K562 (cell line): ENCODE results near the gene MARCHF9. TPM values are rescaled to one million over a fixed set of nuclear protein-coding genes. Genes with fewer than 3 reads are reported as not detected.

Source experiments
- DMBX1 ChIP-seq: fragments of 250-450 bp; sonication (Bioruptor Pico); IDR thresholded peaks from 2 replicates; pipeline ENCODE4 v1.8.0; 2022; ENCODE audit warnings: inconsistent platforms, mild to moderate bottlenecking, moderate library complexity, borderline replicate concordance
- GABPA ChIP-seq: fragments of 200-800 bp; sonication (Bioruptor generic); conservative IDR thresholded peaks from 2 replicates; pipeline ENCODE4 v1.6.1; 2016; ENCODE audit warnings: low read depth, missing genetic modification characterization, missing compliant biosample characterization
- GATAD2B ChIP-seq: fragments of 450-650 bp; IDR thresholded peaks from 2 replicates; pipeline ENCODE4 v1.6.1; 2017; ENCODE audit warnings: mild to moderate bottlenecking, borderline replicate concordance
- HEY1 ChIP-seq: fragments of 250-450 bp; sonication (Bioruptor Pico); IDR thresholded peaks from 2 replicates; pipeline ENCODE4 v1.5.0; 2020; ENCODE audit warnings: mild to moderate bottlenecking, moderate library complexity, borderline replicate concordance
- STAT5B ChIP-seq: fragments of 250-450 bp; sonication (Bioruptor Pico); IDR thresholded peaks from 2 replicates; pipeline ENCODE4 v1.8.0; 2021; ENCODE audit warnings: mild to moderate bottlenecking, inconsistent platforms
- TAF15 ChIP-seq: fragments of 200-400 bp; formaldehyde crosslinking; IDR thresholded peaks from 2 replicates; pipeline ENCODE4 v1.6.1; 2017; ENCODE audit warnings: mild to moderate bottlenecking, low read depth, low read length, moderate library complexity
- ZBTB1 ChIP-seq: sonication (generic); formaldehyde crosslinking; IDR thresholded peaks from 2 replicates; pipeline ENCODE4 v1.8.1; 2023; ENCODE audit warnings: missing genetic modification reagents, low read depth, mild to moderate bottlenecking, borderline replicate concordance
- polyA plus RNA-seq, 8 experiments: library from polyadenylated mRNA; depleted of rRNA in 4 of 8; stranded (reverse) in 5 of 8; unstranded in 3 of 8; fragments of >200 nt; fragmentation: Nextera tagmentation in 2 of 8; fragmentation: Illumina TruSeq in 1 of 8; extraction: Ambion mirVana in 2 of 8; extraction: Trizol in 1 of 8; gene quantifications; 2 replicates each; pipeline versions ENCODE4 v1.2.1 to v1.2.3, GENCODE V29; 2011 to 2014; ENCODE audit warnings: inconsistent platforms in 1 of 8, missing spikeins in 1 of 8
- total RNA-seq, 7 experiments: library from RNA; depleted of rRNA in 6 of 7; stranded (reverse); fragments of >200 nt in 6 of 7; fragmentation: Illumina TruSeq in 2 of 7; extraction: Trizol in 2 of 7; gene quantifications; 2 replicates each; pipeline versions ENCODE4 v1.2.1 to v1.2.3, GENCODE V29; 2011 to 2021; ENCODE audit warnings: low replicate concordance in 1 of 7
- TF ChIP-seq, protein P1 (sequence below): IDR thresholded peaks from 2 replicates; pipeline ENCODE4 v1.6.1; 2016; ENCODE audit warnings: missing genetic modification characterization, missing compliant biosample characterization
- TF ChIP-seq, protein P2 (sequence below), 2 experiments: fragments of 450-650 bp; IDR thresholded peaks; 2 replicates each; pipeline ENCODE4 v1.6.1; 2016; ENCODE audit warnings: mild to moderate bottlenecking in 2 of 2, borderline replicate concordance in 1 of 2, low read depth in 1 of 2, moderate library complexity in 1 of 2
- TF ChIP-seq, protein P3 (sequence below): fragments of 250-450 bp; sonication (Bioruptor Pico); IDR thresholded peaks from 2 replicates; pipeline ENCODE4 v1.8.0; 2021; ENCODE audit warnings: moderate library complexity, mild to moderate bottlenecking, inconsistent platforms
- TF ChIP-seq, protein P4 (sequence below): sonication (generic); formaldehyde crosslinking; IDR thresholded peaks from 2 replicates; pipeline ENCODE4 v1.8.0; 2023; ENCODE audit warnings: mild to moderate bottlenecking, missing genetic modification reagents
- TF ChIP-seq, protein P5 (sequence below), 3 experiments: fragments of 200-800 bp in 1 of 3; sonication (Bioruptor generic) in 1 of 3; sonication (generic) in 1 of 3; formaldehyde crosslinking in 1 of 3; IDR thresholded peaks; 2 replicates each; pipeline versions ENCODE4 v1.6.1 to v1.8.0; 2016 to 2022; ENCODE audit warnings: mild to moderate bottlenecking in 2 of 3, missing compliant biosample characterization in 2 of 3, missing genetic modification characterization in 2 of 3, missing genetic modification reagents in 1 of 3

The MARCHF9 gene
- total and polyA plus RNA-seq, 9 of the 15 experiments (the other 6 are each of a cell fraction or from before 2014, with no cell fraction given) = 0.80 to 12.4 (median 6.2) TPM

DNA sequence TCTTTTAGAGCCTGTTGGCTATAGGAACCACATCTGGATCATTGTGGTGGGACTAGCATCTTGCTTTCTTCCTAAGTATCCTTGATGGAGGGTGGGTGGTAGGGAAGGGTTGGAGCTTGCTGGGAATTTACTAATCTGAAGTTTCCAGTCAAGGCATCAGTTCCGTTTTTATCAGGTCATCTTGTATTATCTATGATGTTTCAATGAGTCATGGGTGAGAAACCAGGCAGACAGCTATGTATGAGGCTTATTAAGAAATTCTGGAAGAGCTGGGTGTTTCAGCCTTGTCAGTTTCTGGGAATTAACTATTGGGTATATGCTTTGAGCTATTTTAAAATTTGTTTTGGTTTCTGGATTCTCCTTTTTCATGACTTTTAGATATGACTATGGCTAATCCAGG is 39.0 kb downstream of the MARCHF9 start (continued):
- TF ChIP-seq, protein P1, sequence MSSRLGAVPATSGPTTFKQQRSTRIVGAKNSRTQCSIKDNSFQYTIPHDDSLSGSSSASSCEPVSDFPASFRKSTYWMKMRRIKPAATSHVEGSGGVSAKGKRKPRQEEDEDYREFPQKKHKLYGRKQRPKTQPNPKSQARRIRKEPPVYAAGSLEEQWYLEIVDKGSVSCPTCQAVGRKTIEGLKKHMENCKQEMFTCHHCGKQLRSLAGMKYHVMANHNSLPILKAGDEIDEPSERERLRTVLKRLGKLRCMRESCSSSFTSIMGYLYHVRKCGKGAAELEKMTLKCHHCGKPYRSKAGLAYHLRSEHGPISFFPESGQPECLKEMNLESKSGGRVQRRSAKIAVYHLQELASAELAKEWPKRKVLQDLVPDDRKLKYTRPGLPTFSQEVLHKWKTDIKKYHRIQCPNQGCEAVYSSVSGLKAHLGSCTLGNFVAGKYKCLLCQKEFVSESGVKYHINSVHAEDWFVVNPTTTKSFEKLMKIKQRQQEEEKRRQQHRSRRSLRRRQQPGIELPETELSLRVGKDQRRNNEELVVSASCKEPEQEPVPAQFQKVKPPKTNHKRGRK (tag) = no peak
- TF ChIP-seq, protein P2, sequence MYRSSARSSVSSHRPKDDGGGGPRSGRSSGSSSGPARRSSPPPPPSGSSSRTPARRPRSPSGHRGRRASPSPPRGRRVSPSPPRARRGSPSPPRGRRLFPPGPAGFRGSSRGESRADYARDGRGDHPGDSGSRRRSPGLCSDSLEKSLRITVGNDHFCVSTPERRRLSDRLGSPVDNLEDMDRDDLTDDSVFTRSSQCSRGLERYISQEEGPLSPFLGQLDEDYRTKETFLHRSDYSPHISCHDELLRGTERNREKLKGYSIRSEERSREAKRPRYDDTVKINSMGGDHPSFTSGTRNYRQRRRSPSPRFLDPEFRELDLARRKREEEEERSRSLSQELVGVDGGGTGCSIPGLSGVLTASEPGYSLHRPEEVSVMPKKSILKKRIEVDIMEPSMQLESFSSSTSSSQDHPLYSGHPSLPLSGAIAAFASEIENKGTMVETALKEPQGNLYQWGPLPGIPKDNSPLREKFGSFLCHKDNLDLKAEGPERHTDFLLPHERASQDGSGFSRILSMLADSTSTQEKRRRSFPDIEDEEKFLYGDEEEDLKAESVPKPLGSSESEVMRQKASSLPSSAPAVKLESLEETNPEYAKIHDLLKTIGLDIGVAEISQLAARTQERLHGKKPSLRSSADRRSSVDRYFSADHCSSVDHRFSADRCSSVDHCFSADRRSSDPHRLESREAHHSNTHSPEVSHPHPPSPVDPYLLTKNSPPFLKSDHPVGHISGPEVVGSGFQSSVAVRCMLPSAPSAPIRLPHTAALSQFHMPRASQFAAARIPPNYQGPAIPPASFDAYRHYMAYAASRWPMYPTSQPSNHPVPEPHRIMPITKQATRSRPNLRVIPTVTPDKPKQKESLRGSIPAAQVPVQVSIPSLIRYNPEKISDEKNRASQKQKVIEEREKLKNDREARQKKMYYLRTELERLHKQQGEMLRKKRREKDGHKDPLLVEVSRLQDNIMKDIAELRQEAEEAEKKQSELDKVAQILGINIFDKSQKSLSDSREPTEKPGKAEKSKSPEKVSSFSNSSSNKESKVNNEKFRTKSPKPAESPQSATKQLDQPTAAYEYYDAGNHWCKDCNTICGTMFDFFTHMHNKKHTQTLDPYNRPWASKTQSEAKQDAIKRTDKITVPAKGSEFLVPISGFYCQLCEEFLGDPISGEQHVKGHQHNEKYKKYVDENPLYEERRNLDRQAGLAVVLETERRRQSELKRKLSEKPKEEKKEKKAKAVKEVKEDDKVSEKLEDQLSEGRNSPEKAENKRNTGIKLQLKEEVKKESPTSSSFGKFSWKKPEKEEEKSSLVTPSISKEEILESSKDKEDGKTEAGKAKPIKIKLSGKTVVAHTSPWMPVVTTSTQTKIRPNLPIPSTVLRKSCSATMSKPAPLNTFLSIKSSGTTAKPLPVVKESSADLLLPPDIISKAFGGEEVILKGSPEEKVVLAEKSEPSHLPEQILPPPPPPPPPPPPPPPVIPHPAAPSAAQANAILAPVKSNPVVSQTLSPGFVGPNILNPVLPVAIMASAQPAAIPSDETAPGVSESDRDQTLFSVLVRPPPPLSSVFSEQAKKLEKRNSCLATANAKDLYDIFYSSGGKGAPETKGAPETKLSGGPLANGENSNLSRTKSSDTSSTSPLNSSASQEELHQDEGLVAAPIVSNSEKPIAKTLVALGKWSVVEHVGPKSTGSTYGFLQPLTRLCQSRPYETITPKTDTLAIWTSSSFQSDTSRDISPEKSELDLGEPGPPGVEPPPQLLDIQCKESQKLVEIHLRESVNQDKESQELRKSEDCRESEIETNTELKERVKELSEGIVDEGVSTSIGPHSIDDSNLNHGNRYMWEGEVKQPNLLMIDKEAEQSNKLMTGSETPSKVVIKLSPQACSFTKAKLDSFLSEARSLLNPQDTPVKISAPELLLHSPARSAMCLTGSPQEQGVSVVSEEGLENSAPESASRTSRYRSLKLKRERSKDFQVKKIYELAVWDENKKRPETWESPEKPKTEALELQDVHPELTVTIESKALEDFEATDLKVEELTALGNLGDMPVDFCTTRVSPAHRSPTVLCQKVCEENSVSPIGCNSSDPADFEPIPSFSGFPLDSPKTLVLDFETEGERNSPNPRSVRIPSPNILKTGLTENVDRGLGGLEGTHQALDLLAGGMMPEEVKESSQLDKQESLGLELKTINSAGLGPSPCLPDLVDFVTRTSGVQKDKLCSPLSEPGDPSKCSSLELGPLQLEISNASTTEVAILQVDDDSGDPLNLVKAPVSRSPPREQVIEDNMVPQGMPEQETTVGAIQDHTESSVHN (IDR thresholded peaks at IDR 0.05; ENCODE audit: borderline replicate concordance in 1 of 2, low read depth in 1 of 2) = no peak
- TF ChIP-seq HEY1 = no peak
- TF ChIP-seq, protein P3, sequence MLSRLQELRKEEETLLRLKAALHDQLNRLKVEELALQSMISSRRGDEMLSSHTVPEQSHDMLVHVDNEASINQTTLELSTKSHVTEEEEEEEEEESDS = no peak
- TF ChIP-seq ZBTB1 (CRISPR knock-in tag) = no peak
- TF ChIP-seq, protein P4, sequence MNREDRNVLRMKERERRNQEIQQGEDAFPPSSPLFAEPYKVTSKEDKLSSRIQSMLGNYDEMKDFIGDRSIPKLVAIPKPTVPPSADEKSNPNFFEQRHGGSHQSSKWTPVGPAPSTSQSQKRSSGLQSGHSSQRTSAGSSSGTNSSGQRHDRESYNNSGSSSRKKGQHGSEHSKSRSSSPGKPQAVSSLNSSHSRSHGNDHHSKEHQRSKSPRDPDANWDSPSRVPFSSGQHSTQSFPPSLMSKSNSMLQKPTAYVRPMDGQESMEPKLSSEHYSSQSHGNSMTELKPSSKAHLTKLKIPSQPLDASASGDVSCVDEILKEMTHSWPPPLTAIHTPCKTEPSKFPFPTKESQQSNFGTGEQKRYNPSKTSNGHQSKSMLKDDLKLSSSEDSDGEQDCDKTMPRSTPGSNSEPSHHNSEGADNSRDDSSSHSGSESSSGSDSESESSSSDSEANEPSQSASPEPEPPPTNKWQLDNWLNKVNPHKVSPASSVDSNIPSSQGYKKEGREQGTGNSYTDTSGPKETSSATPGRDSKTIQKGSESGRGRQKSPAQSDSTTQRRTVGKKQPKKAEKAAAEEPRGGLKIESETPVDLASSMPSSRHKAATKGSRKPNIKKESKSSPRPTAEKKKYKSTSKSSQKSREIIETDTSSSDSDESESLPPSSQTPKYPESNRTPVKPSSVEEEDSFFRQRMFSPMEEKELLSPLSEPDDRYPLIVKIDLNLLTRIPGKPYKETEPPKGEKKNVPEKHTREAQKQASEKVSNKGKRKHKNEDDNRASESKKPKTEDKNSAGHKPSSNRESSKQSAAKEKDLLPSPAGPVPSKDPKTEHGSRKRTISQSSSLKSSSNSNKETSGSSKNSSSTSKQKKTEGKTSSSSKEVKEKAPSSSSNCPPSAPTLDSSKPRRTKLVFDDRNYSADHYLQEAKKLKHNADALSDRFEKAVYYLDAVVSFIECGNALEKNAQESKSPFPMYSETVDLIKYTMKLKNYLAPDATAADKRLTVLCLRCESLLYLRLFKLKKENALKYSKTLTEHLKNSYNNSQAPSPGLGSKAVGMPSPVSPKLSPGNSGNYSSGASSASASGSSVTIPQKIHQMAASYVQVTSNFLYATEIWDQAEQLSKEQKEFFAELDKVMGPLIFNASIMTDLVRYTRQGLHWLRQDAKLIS (CRISPR knock-in tag) = no peak
- TF ChIP-seq, protein P5, sequence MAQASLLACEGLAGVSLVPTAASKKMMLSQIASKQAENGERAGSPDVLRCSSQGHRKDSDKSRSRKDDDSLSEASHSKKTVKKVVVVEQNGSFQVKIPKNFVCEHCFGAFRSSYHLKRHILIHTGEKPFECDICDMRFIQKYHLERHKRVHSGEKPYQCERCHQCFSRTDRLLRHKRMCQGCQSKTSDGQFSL (CRISPR knock-in tag; IDR thresholded peaks at IDR 0.05) = no peak
- TF ChIP-seq, protein P5 (tag; IDR thresholded peaks at IDR 0.05) = no peak
- no peak for TF ChIP-seq GATAD2B
- TF ChIP-seq STAT5B (CRISPR knock-in tag) = no peak
- TF ChIP-seq GABPA = no peak
- TF ChIP-seq TAF15 = no peak
- TF ChIP-seq DMBX1 (CRISPR knock-in tag) = no peak
